Jurkat, Clone E6-1 (cell line): Measurements from ENCODE around the gene TMEM86B.
A peak's percentile ranks its signal among the peaks of the same experiment; 100 is the strongest.
"Not testable (repeated sequence)": the region's sequence is repeated elsewhere in the genome, so short reads cannot be mapped to it uniquely, and the experiment has no call there.

Experiments used
- DNase-seq: peaks from one replicate; pipeline ENCODE4 v3.0.0-alpha.2; 2011; ENCODE audit warnings: low read depth, low spot score
- H3K4me3 ChIP-seq: 2 replicates; pipeline ENCODE4 v1.5.1; 2011; ENCODE audit warnings: mild to moderate bottlenecking, low read length, control low read depth, moderate library complexity

Gene TMEM86B

DNA sequence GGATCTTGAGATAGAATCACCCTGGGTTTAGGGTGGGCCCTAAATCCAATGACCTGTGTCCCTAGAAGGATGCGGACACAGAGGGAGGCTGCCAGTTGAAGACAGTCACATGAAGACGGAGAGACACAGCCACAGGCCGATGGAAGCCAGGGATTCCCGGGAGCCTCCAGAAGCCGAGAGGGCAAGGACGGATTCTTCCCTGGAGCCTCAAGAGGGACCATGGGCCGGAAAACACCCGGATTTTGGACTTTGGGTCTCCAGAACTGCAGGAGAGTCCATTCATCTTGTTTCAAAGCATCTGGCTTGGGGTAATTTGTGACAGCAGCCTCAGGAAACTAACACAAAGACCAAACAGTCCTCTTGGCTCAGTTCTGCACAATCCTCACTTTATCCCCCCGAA, 2.3 kb downstream of the TMEM86B start:
- no peak overlapping the region for H3K4me3 ChIP-seq
- DNase-seq, result no peak

DNA sequence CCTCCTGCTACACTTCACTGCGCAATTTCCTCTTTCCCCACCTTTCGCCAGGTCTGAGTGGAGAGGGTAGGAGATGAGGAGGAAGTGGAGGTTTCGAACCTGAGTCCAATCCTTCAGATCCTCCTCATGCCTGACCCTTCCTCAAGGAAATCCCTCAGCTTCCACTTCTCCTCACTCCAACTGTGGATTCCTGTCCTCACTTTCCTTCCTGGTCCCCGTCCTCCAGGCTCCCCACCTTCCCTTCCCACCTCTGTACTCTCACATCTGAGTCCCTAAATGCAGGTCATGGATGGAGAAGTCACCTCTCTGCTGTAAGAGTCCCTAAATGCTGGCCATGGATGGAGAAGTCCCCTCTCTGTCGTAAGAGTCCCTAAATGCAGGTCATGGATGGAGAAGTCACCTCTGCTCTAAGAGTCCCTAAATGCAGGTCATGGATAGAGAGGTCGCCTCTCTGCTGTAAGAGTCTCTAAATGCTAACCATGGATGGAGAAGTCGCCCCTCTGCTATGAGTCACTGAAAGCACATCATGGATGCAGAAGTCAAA, 3.1 kb downstream of the TMEM86B start:
- DNase-seq, result no peak
- H3K4me3 ChIP-seq, result no peak overlapping the region

DNA sequence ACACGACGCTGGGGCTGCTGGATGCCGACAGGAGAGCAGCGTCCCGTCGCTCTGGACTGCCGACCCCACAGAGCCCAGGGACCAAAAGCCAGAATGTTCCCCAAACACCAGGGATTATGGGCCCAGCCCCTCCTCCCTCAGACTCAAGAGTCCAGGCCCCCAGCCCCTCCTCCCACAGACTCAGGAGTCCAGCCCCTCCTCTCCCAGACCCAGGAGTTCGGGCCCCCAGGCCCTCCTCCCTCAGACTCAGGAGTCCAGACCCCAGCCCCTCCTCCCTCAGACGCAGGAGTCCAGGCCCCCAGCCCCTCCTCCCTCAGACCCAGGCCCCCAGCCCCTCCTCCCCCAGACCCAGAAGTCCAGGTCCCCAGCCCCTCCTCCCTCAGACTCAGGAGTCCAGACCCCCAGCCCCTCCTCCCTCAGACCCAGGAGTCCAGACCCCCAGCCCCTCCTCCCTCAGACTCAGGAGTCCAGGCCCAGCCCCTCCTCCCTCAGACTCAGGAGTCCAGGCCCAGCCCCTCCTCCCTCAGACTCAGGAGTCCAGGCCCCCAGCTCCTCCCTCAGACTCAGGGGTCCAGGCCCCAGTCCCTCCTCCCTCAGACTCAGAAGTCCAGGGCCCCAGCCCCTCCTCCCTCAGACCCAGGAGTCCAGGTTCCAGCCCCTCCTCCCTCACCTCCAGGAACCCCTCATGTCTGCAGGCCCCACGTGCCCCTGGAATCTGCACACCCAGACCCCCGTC, 3.7 kb downstream of the TMEM86B start:
- H3K4me3 ChIP-seq, DNase-seq: not testable (repeated sequence)

DNA sequence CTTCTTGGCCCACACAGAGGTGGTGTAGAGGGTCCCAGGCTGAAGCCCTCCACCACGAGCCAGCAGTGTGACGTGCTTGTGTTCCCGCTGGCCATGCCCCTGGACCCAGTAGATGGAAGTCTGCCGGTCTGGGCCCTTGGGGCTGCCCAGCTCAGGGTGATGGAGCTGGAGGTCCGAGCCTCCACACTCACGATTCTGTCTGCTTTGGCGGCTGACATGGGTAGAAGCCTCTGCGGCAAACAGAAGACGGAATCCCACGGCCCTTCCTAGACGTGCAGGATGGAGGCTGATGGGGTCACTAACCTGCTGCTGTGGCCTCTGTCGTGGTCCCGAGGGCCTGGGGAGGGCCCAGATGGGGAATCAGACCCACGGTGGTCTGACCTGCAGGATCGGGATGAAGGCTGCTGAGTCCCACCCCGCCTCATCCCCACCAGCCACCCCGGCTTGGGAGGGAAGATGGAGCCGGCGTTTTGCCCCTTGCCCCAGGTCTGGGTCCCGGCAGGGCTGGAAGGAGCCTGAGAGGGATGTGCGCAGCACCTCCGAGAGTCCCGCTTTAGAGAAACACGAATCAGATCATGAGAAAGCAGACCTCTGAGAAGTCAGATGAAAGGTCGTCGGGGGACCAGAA, 4.4 kb downstream of the TMEM86B start:
- DNase-seq, result no peak
- no peak overlapping the region for H3K4me3 ChIP-seq

DNA sequence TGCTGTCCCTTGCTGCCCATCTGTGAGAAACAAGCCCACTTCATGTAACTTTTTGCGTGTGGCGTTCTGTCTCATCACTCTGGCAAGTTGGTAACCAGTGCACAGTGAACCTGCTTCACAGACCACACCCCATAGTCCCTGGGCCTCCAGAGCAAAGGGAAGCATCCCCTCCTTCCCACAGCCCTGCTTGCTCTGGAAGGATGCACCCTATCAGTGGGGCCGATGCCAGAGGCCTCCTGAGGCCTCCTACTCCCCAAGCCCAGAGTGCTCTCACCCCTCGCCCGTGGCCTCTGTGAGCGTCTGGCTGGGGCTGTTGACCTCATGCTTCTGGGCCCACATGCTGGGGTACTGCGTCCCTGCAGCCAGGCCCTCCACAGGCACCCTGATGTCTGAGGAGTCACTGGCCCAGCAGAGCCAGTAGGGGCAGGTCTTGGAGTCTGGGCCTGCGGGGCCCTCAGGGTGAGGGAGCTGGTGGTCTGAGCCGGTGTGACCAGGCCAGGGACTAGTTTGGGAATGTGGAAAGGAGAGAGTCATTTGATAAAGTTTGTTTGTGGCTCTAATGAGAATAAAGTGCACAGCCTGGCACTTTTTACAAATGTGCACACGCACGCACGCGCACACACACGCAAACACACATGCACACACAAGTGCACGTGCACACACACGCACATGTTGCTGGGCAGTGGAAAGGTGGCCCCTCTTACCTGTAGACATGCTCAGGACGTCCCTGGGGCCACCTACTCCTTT, 5.1 kb downstream of the TMEM86B start:
- no peak for DNase-seq
- no peak overlapping the region for H3K4me3 ChIP-seq

DNA sequence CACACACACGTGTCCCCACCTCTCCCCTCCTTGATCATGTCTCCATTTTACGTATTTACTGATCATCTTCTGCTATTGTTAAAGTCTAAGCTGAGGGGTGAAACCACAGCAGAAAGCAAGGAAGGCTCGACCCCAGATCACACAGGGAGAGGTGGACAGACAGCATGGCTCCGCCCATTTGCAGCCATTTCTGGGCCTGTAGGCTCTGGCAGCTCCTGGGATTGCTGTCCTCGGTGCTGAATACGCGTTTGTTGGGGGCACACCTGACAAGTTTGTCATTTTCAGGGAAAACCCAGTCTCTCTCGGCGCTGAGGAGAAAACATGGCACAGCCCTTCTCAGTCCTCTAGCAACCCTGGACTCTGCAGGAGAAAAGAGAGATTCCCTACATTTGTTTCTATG, 8.0 kb downstream of the TMEM86B start:
- H3K4me3 ChIP-seq, result no peak overlapping the region
- no peak for DNase-seq

DNA sequence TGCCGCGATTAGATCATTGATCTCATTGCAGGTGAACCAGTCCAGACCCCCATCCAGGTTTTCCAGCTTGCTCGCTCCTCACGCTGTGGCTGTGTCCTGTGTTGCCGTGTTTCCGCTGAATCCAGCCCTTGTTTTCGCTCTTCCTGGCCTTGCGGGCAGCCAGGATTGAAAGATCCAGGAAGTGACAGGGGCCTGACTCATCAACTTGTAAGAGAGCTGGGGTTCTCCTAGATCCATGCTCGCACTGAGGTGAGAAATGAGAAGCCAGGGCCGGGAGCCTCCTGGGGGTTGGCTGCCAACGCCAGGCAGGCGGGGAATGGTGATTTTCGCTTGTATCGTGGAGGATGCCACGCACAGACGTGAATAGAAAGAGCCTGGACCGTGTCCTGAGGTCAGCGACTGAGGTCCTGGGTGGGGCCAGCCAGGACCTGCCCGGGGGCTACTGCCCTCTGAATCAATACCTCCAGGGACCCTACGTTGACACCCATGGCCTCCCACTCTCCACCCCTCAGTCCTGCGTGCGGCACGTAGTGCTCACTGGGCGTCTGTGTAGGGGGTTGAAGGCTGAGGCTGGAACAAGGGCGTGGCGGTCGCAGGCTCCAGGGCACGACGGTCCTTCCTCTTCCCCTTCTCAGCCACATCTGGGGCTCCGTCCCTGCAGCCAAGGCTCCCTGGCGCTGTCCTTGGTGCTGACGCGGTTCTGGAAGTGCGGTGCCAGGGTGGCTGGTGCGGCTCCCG, 11.9 kb downstream of the TMEM86B start:
- DNase-seq, result peak; percentile 86
- H3K4me3 ChIP-seq, result peak overlapping the region; percentile 59

DNA sequence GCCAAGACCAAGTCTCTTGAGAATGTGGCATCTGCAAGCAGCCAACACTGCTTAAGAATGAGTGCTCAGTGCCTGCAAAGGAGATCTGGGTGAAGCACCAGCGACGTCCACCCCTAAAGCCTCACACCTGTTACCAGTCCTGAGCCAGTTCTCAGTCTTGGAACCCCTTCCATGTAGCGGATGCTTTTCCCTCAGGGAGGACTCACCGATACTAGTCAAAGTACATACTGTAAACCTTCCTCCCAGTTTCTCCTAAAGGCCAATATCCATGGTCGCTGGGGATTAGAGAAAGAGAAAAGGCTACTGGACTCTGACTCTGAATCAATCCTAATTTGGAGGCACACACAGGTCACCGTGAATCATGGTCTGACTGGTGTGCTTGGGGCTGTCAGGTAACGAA, 15.0 kb downstream of the TMEM86B start:
- H3K4me3 ChIP-seq, result no peak overlapping the region
- no peak for DNase-seq

DNA sequence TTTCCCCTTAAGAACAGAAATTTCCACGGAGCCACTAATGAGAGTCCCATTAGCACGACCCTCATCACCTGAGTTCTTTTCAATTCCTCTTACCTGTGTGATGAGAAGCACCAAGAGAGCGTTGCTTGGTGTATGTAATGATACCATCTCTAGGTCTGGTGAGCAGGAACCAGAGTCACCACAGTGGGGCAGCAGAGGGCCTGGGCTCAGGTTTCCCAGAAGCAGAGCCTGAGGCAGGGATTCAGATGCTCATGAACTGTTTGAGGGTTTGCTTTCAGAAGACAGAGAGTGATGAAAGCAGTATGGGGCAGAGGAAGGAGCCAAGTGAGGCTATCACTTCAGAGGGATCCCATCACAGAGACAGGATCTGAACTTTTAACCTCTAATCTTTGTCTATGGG, 16.1 kb downstream of the TMEM86B start:
- peak; percentile 67 for DNase-seq
- H3K4me3 ChIP-seq, result no peak overlapping the region

DNA sequence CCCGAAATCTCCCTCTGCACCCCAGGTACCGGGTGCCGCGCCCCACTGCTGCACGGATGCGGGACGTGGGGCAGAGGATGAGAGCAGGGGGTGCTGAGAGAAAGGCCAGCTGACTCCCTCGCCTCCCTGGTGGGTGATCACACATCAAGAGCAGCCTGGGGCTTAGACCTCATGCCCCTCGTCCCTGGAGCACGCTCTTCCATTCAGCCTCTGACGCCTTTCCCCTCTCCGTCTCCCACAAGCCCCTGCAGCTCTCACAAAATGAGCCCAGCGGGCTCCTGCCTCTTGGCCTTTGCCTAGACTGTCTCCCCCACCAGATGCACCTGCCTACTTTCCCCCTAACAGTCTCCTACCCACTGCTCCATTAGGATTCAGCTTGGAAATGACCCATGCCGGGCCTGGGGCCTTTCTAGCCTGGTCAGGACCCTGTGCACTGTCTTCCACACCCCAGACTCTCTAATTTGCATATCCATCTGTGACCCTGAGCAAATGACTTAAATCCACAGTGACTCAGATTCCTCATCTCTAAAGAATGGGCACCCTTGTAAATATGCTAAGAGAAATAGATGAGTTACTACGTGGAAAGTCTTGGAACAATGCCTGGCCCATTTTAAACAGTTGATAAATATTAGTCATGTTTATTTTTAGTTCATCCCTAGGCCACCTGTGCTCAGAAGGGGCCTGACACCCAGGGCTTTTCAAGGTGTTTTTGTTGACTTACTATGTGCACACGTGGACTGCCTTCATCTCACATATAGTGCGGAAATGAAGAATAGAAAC, 18.7 kb downstream of the TMEM86B start:
- no peak overlapping the region for H3K4me3 ChIP-seq
- DNase-seq, result no peak

DNA sequence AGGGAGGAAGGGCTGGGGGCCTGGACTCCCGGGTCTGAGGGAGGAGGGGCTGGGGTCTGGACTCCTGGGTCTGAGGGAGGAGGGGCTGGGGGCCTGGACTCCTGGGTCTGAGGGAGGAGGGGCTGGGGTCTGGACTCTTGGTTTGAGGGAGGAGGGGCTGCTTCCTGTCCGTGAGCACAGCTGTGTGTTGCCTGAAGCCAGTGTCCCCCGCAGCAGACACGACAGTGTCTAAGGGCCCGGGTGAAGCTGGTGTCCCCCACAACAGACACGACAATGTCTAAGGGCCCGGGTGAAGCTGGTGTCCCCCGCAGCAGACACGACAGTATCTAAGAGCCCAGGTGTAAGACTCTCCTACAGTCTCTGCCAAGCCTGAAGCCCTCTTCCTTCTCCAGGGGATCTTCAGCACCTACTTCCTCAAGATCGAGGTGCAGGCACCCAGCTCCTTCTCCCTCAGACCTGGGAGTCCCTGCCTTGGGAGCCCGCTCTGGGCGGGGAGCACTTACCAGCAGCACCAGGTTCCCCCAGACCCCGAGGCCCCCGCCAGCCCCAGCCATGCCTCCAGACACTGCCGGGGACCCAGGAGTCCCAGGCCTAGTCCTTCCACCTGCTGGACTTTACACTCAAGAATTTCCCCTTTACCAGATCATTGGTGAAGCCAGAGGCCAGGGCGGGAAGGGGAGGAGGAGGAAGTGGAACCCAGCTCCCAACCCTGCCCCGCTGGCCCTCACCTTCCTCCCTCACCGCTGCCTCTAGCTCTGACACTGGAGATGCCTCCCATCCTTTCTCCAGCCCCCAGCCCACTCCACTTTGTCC, 19.5 kb downstream of the TMEM86B start, which contains the start of gene PTPRH:
Gene PTPRH (minus strand): TSS at position 622 of the 813 bp plus-strand sequence. CDS start 68 bp downstream, at position 554.
- no peak within 1 kb of the TSS for H3K4me3 ChIP-seq
- no peak for DNase-seq

DNA sequence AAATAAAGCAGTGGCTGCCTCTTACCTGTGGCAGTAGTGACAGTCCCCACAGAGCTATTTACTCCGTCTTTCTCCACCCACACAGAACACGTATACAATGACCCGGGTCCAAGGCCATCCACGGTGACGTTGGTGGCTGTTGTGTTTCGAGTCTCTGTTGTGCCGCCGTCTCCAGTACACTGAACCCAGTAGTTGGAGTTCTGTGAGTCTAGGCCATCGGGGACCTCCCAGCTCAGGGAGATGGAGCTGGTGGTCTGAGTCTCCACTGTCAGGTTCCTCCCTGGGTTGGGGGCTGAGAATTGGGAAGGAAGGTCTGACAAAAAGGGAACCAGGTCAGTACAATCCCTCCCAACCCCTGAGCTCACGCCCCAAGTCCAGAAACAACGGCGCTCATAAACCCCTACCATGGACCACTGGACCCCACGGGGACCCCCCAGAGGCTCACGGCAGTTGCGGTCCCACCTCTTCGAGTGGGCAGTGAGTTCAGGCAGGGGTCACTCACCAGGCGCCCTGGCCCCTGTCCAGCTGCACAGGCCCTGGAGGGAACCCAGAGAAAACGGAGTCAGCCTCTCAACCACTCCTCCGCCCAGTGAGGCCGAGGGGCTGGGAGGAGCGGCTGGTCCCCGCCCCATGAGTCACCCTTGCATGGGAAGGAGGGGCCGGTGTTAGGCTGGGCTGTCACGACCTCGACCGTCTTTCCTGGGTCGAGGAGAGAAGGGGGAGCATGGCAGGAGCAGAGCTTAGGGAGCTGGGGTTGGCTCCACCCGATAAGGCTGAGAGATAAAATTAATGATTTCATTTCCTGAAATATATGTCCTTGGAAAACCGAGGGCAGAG, 21.7 kb downstream of the TMEM86B start:
- no peak overlapping the region for H3K4me3 ChIP-seq
- no peak for DNase-seq

DNA sequence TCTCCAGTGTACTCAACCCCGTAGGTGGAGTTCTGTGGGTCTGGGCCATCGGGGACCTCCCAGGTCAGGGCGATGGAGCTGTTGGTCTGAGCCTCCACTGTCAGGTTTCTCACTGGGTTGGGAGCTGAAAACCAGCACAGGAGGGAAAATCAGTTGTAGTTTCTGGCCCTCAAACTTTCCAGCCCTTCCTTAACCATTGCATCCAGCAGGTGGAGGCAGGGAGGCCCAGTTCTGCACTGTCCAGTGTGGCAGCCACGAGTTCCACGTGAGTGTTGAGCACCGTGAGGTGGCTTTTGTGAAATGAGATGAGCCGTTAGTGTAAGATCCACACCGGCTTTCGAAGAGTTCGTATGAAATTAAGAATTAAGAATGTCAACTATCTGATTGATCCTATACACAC, 26.4 kb downstream of the TMEM86B start:
- DNase-seq, H3K4me3 ChIP-seq: not testable (repeated sequence)

DNA sequence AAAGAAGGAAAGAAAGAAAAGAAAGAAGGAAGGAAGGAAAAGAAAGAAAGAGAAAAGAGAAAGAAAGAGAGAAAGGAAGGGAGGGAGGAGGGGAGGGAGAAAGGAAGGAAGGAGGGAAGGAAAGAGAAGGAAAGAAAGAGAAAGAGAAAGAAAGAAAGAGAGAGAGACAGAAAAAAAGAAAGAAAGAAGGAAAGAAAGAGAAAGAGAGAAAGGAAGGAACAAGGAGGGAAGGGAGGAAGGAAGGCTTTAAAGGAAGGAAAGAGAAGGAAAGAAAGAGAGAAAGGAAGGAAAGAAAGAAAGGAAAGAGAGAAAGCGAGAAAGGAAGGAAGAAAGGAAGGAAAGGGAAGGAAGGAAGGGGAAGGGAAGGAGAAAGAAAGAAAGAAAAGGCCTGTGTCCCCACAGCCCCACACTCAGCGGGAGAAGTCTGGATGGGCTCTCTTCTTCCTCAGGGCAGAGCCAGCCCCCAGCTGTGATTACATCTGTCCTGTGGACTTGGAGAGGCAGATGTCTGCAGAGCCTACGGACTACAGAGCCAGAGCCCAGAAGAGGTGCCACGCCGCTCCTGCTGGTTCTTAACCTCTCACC, 28.9 kb downstream of the TMEM86B start:
- no peak overlapping the region for H3K4me3 ChIP-seq
- DNase-seq, result no peak

DNA sequence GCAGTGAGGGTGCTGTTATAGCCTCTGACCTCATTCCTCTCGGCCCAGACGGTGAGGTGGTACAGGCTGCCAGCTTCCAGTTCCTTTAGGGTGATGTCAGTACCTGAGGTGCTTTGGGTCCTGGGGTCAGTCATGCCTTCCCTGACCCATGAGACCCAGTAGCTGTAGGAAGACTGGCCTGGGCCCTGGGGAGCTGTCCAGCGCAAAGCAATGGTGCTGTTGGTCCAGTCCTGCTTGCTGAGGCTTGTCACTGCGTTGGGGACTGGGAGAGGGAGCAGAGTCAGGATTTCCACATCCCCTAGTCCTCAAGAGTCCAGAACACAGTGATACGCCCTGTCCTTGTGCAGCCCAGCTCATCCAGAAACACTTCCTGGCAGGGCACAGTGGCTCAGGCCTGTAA, 29.9 kb downstream of the TMEM86B start:
- no peak for DNase-seq
- H3K4me3 ChIP-seq, result no peak overlapping the region

DNA sequence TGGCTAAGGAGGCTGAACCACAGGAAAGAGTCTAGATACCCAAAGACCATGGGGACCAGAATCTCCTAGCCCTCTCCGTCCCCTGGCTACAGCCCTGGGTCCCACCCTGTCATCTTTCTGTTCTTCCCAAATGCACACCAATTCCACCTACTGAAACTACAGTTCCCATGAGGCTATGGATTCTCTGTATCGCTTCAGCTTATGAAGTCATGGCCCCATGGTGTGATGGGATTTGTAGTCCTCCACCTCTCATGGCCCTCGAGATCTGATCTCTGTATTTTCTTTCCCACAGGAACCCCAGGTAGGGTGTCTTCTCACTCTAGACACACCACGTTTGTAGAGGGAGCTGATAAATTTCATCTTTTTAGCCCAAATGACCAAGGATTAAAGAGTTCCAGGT, 31.0 kb downstream of the TMEM86B start:
- no peak for DNase-seq
- no peak overlapping the region for H3K4me3 ChIP-seq

DNA sequence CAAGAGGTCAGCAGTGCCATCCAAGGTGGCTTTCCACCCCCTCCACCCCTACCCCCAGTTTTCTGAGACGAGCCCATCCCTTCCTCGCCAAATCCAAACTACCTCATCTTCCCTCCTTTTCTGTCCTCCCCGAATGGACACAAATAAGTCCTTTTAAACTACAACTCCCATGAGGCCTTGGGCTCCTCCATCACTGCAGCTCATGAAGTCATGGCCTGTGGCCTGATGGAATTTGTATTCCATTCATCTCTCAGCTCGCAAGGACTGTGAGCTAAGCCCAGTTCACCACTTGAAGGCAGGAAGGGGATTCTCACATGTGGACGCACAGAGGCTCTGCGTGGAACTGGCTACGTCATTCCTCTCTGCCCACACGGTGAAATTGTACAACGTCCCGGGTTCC, 31.8 kb downstream of the TMEM86B start:
- no peak overlapping the region for H3K4me3 ChIP-seq
- no peak for DNase-seq
